Measurements from ENCODE around the gene LRRC8B.

GRCh38 chr1:89632657-89633247, 108.1 kb downstream of the LRRC8B start, which contains the start of gene LRRC8C:
- TF ChIP-seq, protein P1, sequence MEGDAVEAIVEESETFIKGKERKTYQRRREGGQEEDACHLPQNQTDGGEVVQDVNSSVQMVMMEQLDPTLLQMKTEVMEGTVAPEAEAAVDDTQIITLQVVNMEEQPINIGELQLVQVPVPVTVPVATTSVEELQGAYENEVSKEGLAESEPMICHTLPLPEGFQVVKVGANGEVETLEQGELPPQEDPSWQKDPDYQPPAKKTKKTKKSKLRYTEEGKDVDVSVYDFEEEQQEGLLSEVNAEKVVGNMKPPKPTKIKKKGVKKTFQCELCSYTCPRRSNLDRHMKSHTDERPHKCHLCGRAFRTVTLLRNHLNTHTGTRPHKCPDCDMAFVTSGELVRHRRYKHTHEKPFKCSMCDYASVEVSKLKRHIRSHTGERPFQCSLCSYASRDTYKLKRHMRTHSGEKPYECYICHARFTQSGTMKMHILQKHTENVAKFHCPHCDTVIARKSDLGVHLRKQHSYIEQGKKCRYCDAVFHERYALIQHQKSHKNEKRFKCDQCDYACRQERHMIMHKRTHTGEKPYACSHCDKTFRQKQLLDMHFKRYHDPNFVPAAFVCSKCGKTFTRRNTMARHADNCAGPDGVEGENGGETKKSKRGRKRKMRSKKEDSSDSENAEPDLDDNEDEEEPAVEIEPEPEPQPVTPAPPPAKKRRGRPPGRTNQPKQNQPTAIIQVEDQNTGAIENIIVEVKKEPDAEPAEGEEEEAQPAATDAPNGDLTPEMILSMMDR (conservative IDR thresholded peaks at IDR 0.05 in 1 of 2, IDR thresholded peaks at IDR 0.05 in 1 of 2; ENCODE audit: low read depth in 1 of 2, low read length in 2 of 2), result no peak
- TF ChIP-seq EZH2 (IDR thresholded peaks at IDR 0.05; ENCODE audit: low read length, missing control alignments), result no peak

All from fibroblast of lung (primary cell).